H9 (cell line): ENCODE results near the gene PHC3. TPM values are rescaled to one million over a fixed set of nuclear protein-coding genes. Genes with fewer than 3 reads are reported as not detected.

Source experiments
- DNase-seq: peaks from one replicate; pipeline ENCODE4 v3.0.0-alpha.2; 2017
- H2AFZ ChIP-seq: one replicate; pipeline ENCODE4 v1.6.1; 2013; ENCODE audit warnings: mild to moderate bottlenecking, low read length, control low read depth, moderate library complexity
- H2AK5ac ChIP-seq: 2 replicates; pipeline ENCODE4 v1.6.1; 2013; ENCODE audit warnings: low read length, control low read depth, mixed read lengths; ENCODE audit not compliant: insufficient read length
- H2BK120ac ChIP-seq: one replicate; pipeline ENCODE4 v1.6.1; 2013; ENCODE audit warnings: low read depth, mild to moderate bottlenecking, low read length, control low read depth, inconsistent platforms; ENCODE audit not compliant: poor library complexity, severe bottlenecking
- H2BK12ac ChIP-seq: 2 replicates; pipeline ENCODE4 v1.6.1; 2013; ENCODE audit warnings: low read length, control low read depth, mixed read lengths, low read depth; ENCODE audit not compliant: insufficient read length
- H2BK15ac ChIP-seq: 2 replicates; pipeline ENCODE4 v1.6.1; 2013; ENCODE audit warnings: low read depth, low read length, control low read depth
- H2BK20ac ChIP-seq: one replicate; pipeline ENCODE4 v1.6.1; 2013; ENCODE audit warnings: low read depth, mild to moderate bottlenecking, low read length, control low read depth, inconsistent platforms; ENCODE audit not compliant: poor library complexity, severe bottlenecking
- H2BK5ac ChIP-seq: 2 replicates; pipeline ENCODE4 v1.6.1; 2013; ENCODE audit warnings: low read length, control low read depth, mixed read lengths; ENCODE audit not compliant: insufficient read length
- H3K14ac ChIP-seq: 2 replicates; pipeline ENCODE4 v1.6.1; 2013; ENCODE audit warnings: low read length, control low read depth; ENCODE audit not compliant: insufficient read depth
- H3K18ac ChIP-seq: 2 replicates; pipeline ENCODE4 v1.6.1; 2013; ENCODE audit warnings: low read depth, mild to moderate bottlenecking, mixed read lengths, low read length, control low read depth; ENCODE audit not compliant: insufficient read length
- H3K23ac ChIP-seq: 2 replicates; pipeline ENCODE4 v1.6.1; 2013; ENCODE audit warnings: low read length, control low read depth, mixed read lengths, low read depth; ENCODE audit not compliant: insufficient read length
- H3K23me2 ChIP-seq: 2 replicates; pipeline ENCODE4 v1.6.1; 2013; ENCODE audit warnings: low read depth, mild to moderate bottlenecking, mixed read lengths, low read length, control low read depth; ENCODE audit not compliant: insufficient read length, poor library complexity, severe bottlenecking
- H3K27ac ChIP-seq: 2 replicates; pipeline ENCODE4 v1.5.1; 2013; ENCODE audit warnings: low read length, control low read depth, mixed read lengths, low read depth; ENCODE audit not compliant: insufficient read length
- H3K27me3 ChIP-seq: 2 replicates; pipeline ENCODE4 v1.6.1; 2013; ENCODE audit warnings: low read length, control low read depth, inconsistent platforms; ENCODE audit not compliant: insufficient read depth
- H3K4ac ChIP-seq: 2 replicates; pipeline ENCODE4 v1.6.1; 2013; ENCODE audit warnings: low read depth, mild to moderate bottlenecking, control low read depth, inconsistent platforms, low read length, moderate library complexity
- H3K4me1 ChIP-seq: 2 replicates; pipeline ENCODE4 v1.6.1; 2013; ENCODE audit warnings: low read length, control low read depth, inconsistent platforms; ENCODE audit not compliant: insufficient read depth
- H3K4me2 ChIP-seq: 2 replicates; pipeline ENCODE4 v1.6.1; 2013; ENCODE audit warnings: low read length, control low read depth, mixed read lengths; ENCODE audit not compliant: insufficient read length, insufficient read depth
- H3K56ac ChIP-seq: 2 replicates; pipeline ENCODE4 v1.6.1; 2013; ENCODE audit warnings: low read depth, mild to moderate bottlenecking, mixed read lengths, low read length, control low read depth; ENCODE audit not compliant: insufficient read length
- H3K79me1 ChIP-seq: 2 replicates; pipeline ENCODE4 v1.6.1; 2013; ENCODE audit warnings: low read depth, mild to moderate bottlenecking, moderate library complexity, low read length, control low read depth, inconsistent platforms; ENCODE audit not compliant: insufficient read depth, poor library complexity, severe bottlenecking
- H3K79me2 ChIP-seq: 2 replicates; pipeline ENCODE4 v1.6.1; 2013; ENCODE audit warnings: low read length, control low read depth, inconsistent platforms; ENCODE audit not compliant: insufficient read depth
- H3K9ac ChIP-seq: 2 replicates; pipeline ENCODE4 v1.6.1; 2013; ENCODE audit warnings: low read length, control low read depth, mixed read lengths; ENCODE audit not compliant: insufficient read length; ENCODE audit errors: extremely low read depth
- H3K9me3 ChIP-seq: one replicate; pipeline ENCODE4 v1.6.1; 2013; ENCODE audit warnings: low read depth, low read length, inconsistent platforms; ENCODE audit not compliant: control insufficient read depth
- H3T11ph ChIP-seq: one replicate; pipeline ENCODE4 v1.6.1; 2013; ENCODE audit warnings: mild to moderate bottlenecking, low read length, control low read depth, inconsistent platforms
- H4K20me1 ChIP-seq: one replicate; pipeline ENCODE4 v1.6.1; 2013; ENCODE audit not compliant: control insufficient read depth, insufficient read length, insufficient read depth
- H4K5ac ChIP-seq: 2 replicates; pipeline ENCODE4 v1.6.1; 2013; ENCODE audit warnings: low read depth, mild to moderate bottlenecking, mixed read lengths, low read length, control low read depth; ENCODE audit not compliant: insufficient read length
- H4K8ac ChIP-seq: replicated peaks from 2 replicates; pipeline ENCODE4 v1.6.1; 2013; ENCODE audit warnings: low read length, control low read depth, mixed read lengths, low read depth; ENCODE audit not compliant: insufficient read length
- H4K91ac ChIP-seq: 2 replicates; pipeline ENCODE4 v1.6.1; 2013; ENCODE audit warnings: low read depth, mild to moderate bottlenecking, moderate library complexity, mixed read lengths, low read length, control low read depth; ENCODE audit not compliant: insufficient read length
- H3K27ac Mint-ChIP-seq, 3 experiments: 2 replicates in 2 of 3; 3 replicates in 1 of 3; pipeline ENCODE4 v1.8.0; 2020 to 2021; ENCODE audit warnings: mixed read lengths in 3 of 3, mild to moderate bottlenecking in 1 of 3, moderate library complexity in 1 of 3
- H3K27me3 Mint-ChIP-seq: 2 replicates; pipeline ENCODE4 v1.8.0; 2021; ENCODE audit warnings: low read depth, mild to moderate bottlenecking, moderate library complexity, mixed read lengths
- H3K36me3 Mint-ChIP-seq, 3 experiments: 2 replicates in 2 of 3; 3 replicates in 1 of 3; pipeline ENCODE4 v1.8.0; 2020 to 2021; ENCODE audit warnings: low read depth in 3 of 3, mixed read lengths in 3 of 3; ENCODE audit not compliant: insufficient read depth in 1 of 3
- H3K4me1 Mint-ChIP-seq, 2 experiments: 2 replicates each; pipeline ENCODE4 v1.8.0; 2020; ENCODE audit warnings: mixed read lengths in 2 of 2
- H3K4me3 Mint-ChIP-seq, 2 experiments: 2 replicates in 1 of 2; 3 replicates in 1 of 2; pipeline ENCODE4 v1.8.0; 2020 to 2021; ENCODE audit warnings: mild to moderate bottlenecking in 2 of 2, mixed read lengths in 2 of 2, moderate library complexity in 1 of 2
- H3K9me3 Mint-ChIP-seq, 2 experiments: 2 replicates in 1 of 2; 3 replicates in 1 of 2; pipeline ENCODE4 v1.8.0; 2020; ENCODE audit warnings: mild to moderate bottlenecking in 2 of 2, mixed read lengths in 2 of 2, moderate library complexity in 1 of 2
- CTCF ChIP-seq: fragments of 200-600 bp; sonication (generic); conservative IDR thresholded peaks from 3 replicates; pipeline ENCODE4 v1.8.0; 2021; ENCODE audit warnings: antibody characterized with exemption, mild to moderate bottlenecking
- WGBS: extraction: QIAGEN DNeasy Blood & Tissue Kit; methylation state at CpG from one replicate; pipeline ENCODE4 v1.1.7; 2013; ENCODE audit warnings: missing lambda C conversion rate, low lambda C conversion rate, mixed read lengths; ENCODE audit not compliant: insufficient read length; ENCODE audit errors: extremely low coverage; 5-methylcytosine and 5-hydroxymethylcytosine counted together
- total RNA-seq: library from RNA; stranded (reverse); gene quantifications from 2 replicates; pipeline ENCODE4 v1.2.1, GENCODE V29; 2021

The PHC3 gene
- total RNA-seq, 1 experiment from 2014 or later = 26.4 TPM

GRCh38 chr3:170062068-170062467, 119.5 kb downstream of the PHC3 start:
- peaks cover 13% of the 10 kb centered on the region; the same call in 1 of the 2 replicates for H3K4me1 ChIP-seq
- peaks cover 8 to 14% (median 9%) of the 10 kb centered on the region in 3 experiments; a peak in 5 of 7 replicates for H3K36me3 Mint-ChIP-seq
- no peak overlapping the region for H2BK120ac ChIP-seq
- no peak overlapping the region for H3K4me2 ChIP-seq
- H3K9me3 Mint-ChIP-seq = no peaks in the 10 kb centered on the region
- peaks cover 31 to 40% of the 10 kb centered on the region in 2 experiments for H3K4me1 Mint-ChIP-seq
- H3K27ac ChIP-seq = no peak overlapping the region
- H2AK5ac ChIP-seq = no peak overlapping the region
- H3K79me2 ChIP-seq = no peaks in the 10 kb centered on the region
- no peak overlapping the region for H3K23ac ChIP-seq
- H2BK20ac ChIP-seq = no peak overlapping the region
- H3K27me3 ChIP-seq = no peaks in the 10 kb centered on the region
- H2BK15ac ChIP-seq = no peak overlapping the region
- WGBS = no CpG with 5 or more reads among the region's 20 CpGs
- no peak overlapping the region for H4K8ac ChIP-seq
- H4K20me1 ChIP-seq = no peaks in the 10 kb centered on the region
- no peak overlapping the region for H3K56ac ChIP-seq
- no peak overlapping the region; the same call in 1 of the 2 replicates for H3K14ac ChIP-seq
- H3K4me3 Mint-ChIP-seq = no peak overlapping the region
- no peak overlapping the region for H3K18ac ChIP-seq
- no peaks in the 10 kb centered on the region for H3K27me3 Mint-ChIP-seq
- no peaks in the 10 kb centered on the region for H3K23me2 ChIP-seq
- H2BK12ac ChIP-seq = no peak overlapping the region
- no peak for DNase-seq
- no peak overlapping the region for H2AFZ ChIP-seq
- no peak for TF ChIP-seq CTCF
- no peaks in the 10 kb centered on the region for H3K9me3 ChIP-seq
- H3K27ac Mint-ChIP-seq = no peak overlapping the region
- no peak overlapping the region for H3K9ac ChIP-seq
- no peak overlapping the region for H4K5ac ChIP-seq
- no peak overlapping the region for H3T11ph ChIP-seq
- no peak overlapping the region for H3K4ac ChIP-seq
- no peak overlapping the region for H2BK5ac ChIP-seq
- no peak overlapping the region for H4K91ac ChIP-seq
- H3K79me1 ChIP-seq = no peaks in the 10 kb centered on the region
